C4-2B (cell line): ENCODE results near the gene PNPO.

Source experiments
- CTCF ChIP-seq: fragments of 450-650 bp; conservative IDR thresholded peaks from 2 replicates; pipeline ENCODE4 v1.5.1; 2017; ENCODE audit warnings: mild to moderate bottlenecking
- ZFX ChIP-seq: fragments of 450-650 bp; IDR thresholded peaks from 2 replicates; pipeline ENCODE4 v1.6.1; 2017

DNA sequence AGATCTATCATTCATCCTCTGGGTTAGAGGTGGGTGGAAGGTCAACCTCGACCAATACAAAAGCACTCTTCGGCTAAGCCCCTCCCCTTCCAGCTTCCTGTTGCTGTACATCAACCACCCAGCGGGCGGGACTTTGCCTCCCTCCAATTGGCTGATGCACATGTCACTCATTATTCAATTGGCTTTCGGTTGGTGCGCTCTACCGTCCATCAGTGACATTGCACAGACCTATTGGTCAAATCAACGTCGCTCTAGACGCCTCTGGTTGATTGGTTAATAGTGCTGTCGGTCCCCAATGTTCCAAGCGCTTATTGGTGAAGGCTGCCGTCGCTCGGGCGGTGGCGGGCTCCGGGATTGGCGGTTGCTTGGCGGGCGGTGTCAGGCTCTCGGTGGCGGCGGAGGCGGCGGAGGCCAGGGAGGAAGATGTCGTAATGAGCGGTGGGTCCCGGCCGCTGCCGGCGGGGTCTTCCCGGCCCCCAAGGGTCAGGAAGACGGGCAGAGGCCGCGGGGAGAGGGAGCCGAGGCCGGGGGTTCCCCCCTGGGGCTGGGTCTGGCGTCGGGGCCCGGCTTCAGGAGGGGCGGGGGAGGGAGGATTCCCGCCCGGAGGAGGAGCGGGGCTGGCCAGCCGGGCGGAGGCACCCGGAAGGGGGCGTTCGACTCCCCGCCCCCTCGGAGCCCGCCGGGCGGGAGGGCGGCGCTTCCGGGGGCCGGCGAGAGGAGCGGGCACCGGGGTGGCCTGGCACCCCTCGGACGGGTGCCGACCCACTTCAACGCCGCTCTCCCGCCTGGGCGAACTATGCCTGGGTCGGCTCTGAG is 45.3 kb upstream of the PNPO start, which contains the start of gene SP2:
- TF ChIP-seq CTCF (no peak), ZFX (peak; percentile 61; the same call in 1 of the 2 replicates)
